HG03558 (cell line): ENCODE measurements around the gene ZIC1.

Experiments
- ATAC-seq: cut with Tn5 transposase; IDR thresholded peaks from one replicate; pipeline ENCODE4 v1.9.1; 2021; ENCODE audit warnings: moderate number of reproducible peaks; ENCODE audit not compliant: unreplicated experiment; ENCODE audit errors: extremely low read depth

ZIC1 gene

GRCh38 chr3:147393943-147394883, 15.0 kb upstream of the ZIC1 start:
- no peak for ATAC-seq

- no peak for ATAC-seq
Observed at GRCh38 chr3:147394884-147395225, 14.3 kb upstream of the ZIC1 start.

- no peak for ATAC-seq
Observed at GRCh38 chr3:147395899-147396711, 13.1 kb upstream of the ZIC1 start.

GRCh38 chr3:147396712-147397046, 12.5 kb upstream of the ZIC1 start:
- ATAC-seq = no peak

GRCh38 chr3:147397155-147397874, 11.8 kb upstream of the ZIC1 start:
- ATAC-seq = no peak

- no peak for ATAC-seq
Observed at GRCh38 chr3:147397875-147398812, 11.0 kb upstream of the ZIC1 start.

- ATAC-seq = no peak
Observed at GRCh38 chr3:147398813-147399534, 10.2 kb upstream of the ZIC1 start.

- ATAC-seq = no peak
Observed at GRCh38 chr3:147400111-147400510, 9.1 kb upstream of the ZIC1 start.

- ATAC-seq = no peak
Observed at GRCh38 chr3:147400999-147401398, 8.2 kb upstream of the ZIC1 start.

GRCh38 chr3:147401421-147401820, 7.7 kb upstream of the ZIC1 start:
- no peak for ATAC-seq

- ATAC-seq = no peak
Observed at GRCh38 chr3:147402159-147402558, 7.0 kb upstream of the ZIC1 start.

- ATAC-seq = no peak
Observed at GRCh38 chr3:147403511-147403910, 5.7 kb upstream of the ZIC1 start.

GRCh38 chr3:147404000-147404799, 5.0 kb upstream of the ZIC1 start:
- ATAC-seq = no peak

GRCh38 chr3:147404800-147405230, 4.3 kb upstream of the ZIC1 start:
- ATAC-seq = no peak

- ATAC-seq = no peak
Observed at GRCh38 chr3:147405231-147406027, 3.7 kb upstream of the ZIC1 start.

- no peak for ATAC-seq
Observed at GRCh38 chr3:147406028-147406931, 2.9 kb upstream of the ZIC1 start, which contains the start of gene ZIC4. Gene ZIC4, minus strand, starts transcription at chr3:147406543. Its CDS starts 3,746 bp downstream, at chr3:147402797.
